ENCODE measurements around the gene TSPAN19.

The TSPAN19 gene

GRCh38 chr12:84996759-84997158 lies 39.3 kb downstream of the TSPAN19 start:
- H3K4me3 ChIP-seq (ENCODE audit: low read depth, low read length), result no peak overlapping the region
- ChIA-PET CTCF (no interaction called here), POLR2A (no interaction called here)
- no peak for TF ChIP-seq CTCF (IDR thresholded peaks at IDR 0.05; ENCODE audit: insufficient read depth, low read length, missing control alignments)
- DNase-seq (ENCODE audit: low read depth, low spot score), result no peak

DNA sequence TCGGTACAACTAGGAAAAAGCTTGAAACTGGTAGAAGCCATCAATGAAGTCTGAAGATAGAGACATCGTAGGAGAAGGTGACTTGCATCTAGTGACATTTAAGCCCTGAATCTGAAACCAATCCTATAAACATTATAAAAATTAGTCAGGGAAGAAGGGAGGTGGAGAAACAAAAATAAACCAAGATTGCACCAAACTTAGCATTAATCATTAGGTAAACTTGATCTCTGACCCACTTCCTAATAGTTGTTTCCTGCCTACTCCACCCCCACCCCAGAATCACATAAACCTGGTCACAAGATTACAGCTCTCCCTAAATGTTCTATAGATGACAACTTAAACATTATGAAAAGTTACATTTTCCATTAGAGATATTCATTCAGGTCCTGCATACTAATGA lies 40.4 kb downstream of the TSPAN19 start:
- POLR2A ChIA-PET, result no interaction called here
- TF ChIP-seq CTCF (IDR thresholded peaks at IDR 0.05; ENCODE audit: insufficient read depth, low read length, missing control alignments), result no peak
- CTCF ChIA-PET, result no interaction called here
- no peak overlapping the region for H3K4me3 ChIP-seq (ENCODE audit: low read depth, low read length)
- DNase-seq (ENCODE audit: low read depth, low spot score), result no peak

DNA sequence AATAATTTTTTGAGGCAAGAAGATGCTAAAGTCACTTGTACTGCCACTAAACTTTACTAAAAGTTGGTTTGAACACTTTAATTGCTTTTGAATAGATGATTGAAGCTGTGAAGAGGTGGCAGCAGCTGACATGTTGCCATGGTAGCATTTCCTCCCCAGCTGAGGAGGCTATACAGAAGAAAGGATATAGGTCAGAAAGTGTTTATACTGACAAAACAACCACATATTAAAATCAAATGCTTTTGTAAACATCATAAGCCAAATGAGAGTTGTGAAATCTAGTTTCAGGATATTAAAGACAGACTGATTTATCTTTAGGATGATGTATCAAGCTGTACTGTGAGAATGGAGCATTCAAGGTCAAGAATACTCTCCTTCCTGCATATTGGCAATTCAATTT lies 41.7 kb downstream of the TSPAN19 start:
- no peak for DNase-seq (ENCODE audit: low read depth, low spot score)
- ChIA-PET CTCF (interaction anchor here (0.7 kb wide), 1 partner anchor 769 kb away, joined by 3 read pairs; no protein-coding TSS in a partner anchor), POLR2A (no interaction called here)
- no peak for TF ChIP-seq CTCF (IDR thresholded peaks at IDR 0.05; ENCODE audit: insufficient read depth, low read length, missing control alignments)
- no peak overlapping the region for H3K4me3 ChIP-seq (ENCODE audit: low read depth, low read length)

DNA sequence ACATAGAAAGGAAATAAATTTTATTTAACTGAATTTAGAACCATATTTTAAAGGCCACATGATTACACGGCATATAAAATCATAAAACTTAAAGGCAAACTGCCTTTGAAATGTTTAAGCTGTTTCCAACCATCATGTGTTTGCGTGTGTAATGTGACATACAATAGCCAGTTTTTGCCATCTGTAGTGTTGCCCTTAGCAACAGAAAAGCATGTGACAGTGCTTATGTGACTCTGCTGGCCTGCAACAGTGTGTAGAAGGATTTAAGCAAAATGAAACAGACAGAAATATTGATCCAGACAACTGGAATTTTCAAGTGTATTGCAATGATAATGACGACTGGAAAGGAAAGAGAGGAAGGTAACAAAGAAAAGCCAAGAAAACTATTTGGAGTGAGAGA lies 49.5 kb downstream of the TSPAN19 start:
- H3K4me3 ChIP-seq (ENCODE audit: low read depth, low read length), result no peak overlapping the region
- POLR2A ChIA-PET, result no interaction called here
- CTCF ChIA-PET, result no interaction called here
- no peak for TF ChIP-seq CTCF (IDR thresholded peaks at IDR 0.05; ENCODE audit: insufficient read depth, low read length, missing control alignments)
- DNase-seq (ENCODE audit: low read depth, low spot score), result no peak

- ChIA-PET POLR2A (no interaction called here), CTCF (no interaction called here)
- no peak overlapping the region for H3K4me3 ChIP-seq (ENCODE audit: low read depth, low read length)
- no peak for DNase-seq (ENCODE audit: low read depth, low spot score)
- TF ChIP-seq CTCF (IDR thresholded peaks at IDR 0.05; ENCODE audit: insufficient read depth, low read length, missing control alignments), result no peak
Observed at GRCh38 chr12:84986117-84986516, 50.0 kb downstream of the TSPAN19 start.

GRCh38 chr12:84983289-84983688 lies 52.8 kb downstream of the TSPAN19 start:
- DNase-seq (ENCODE audit: low read depth, low spot score), result no peak
- ChIA-PET CTCF (no interaction called here), POLR2A (no interaction called here)
- no peak overlapping the region for H3K4me3 ChIP-seq (ENCODE audit: low read depth, low read length)
- TF ChIP-seq CTCF (IDR thresholded peaks at IDR 0.05; ENCODE audit: insufficient read depth, low read length, missing control alignments), result no peak

Data from AG04449 (cell line).